GM23248 (cell line): ENCODE results near the gene FAM118A. TPM values are rescaled to one million over a fixed set of nuclear protein-coding genes. Genes with fewer than 3 reads are reported as not detected.
A peak's percentile ranks its signal among the peaks of the same experiment; 100 is the strongest.

Experiments
- DNase-seq: peaks from one replicate; pipeline ENCODE4 v3.0.0-alpha.2; 2015
- H2AFZ ChIP-seq: fragments of 200-600 bp; sonication (generic); 2 replicates; pipeline ENCODE4 v1.6.1; 2016; ENCODE audit warnings: antibody characterized with exemption
- H3F3A ChIP-seq: fragments of 200-600 bp; sonication (generic); 2 replicates; pipeline ENCODE4 v1.6.1; 2016; ENCODE audit warnings: mild to moderate bottlenecking, antibody characterized with exemption, mixed run types; ENCODE audit not compliant: insufficient read depth
- H3K27ac ChIP-seq: fragments of 200-600 bp; sonication (generic); 2 replicates; pipeline ENCODE4 v1.5.1; 2016; ENCODE audit warnings: mild to moderate bottlenecking
- H3K27me3 ChIP-seq: fragments of 200-600 bp; sonication (generic); replicated peaks from 2 replicates; pipeline ENCODE4 v1.6.1; 2016; ENCODE audit warnings: mild to moderate bottlenecking; ENCODE audit not compliant: insufficient read depth
- H3K36me3 ChIP-seq: fragments of 200-600 bp; sonication (generic); 2 replicates; pipeline ENCODE4 v1.6.1; 2016; ENCODE audit warnings: low read depth, mild to moderate bottlenecking
- H3K4me1 ChIP-seq: fragments of 200-600 bp; sonication (generic); 2 replicates; pipeline ENCODE4 v1.6.1; 2016; ENCODE audit warnings: mild to moderate bottlenecking; ENCODE audit not compliant: insufficient read depth
- H3K4me2 ChIP-seq: fragments of 200-600 bp; sonication (generic); one replicate; pipeline ENCODE4 v1.6.1; 2016; ENCODE audit warnings: mild to moderate bottlenecking; ENCODE audit not compliant: unreplicated experiment
- H3K4me3 ChIP-seq: fragments of 200-600 bp; sonication (generic); 2 replicates; pipeline ENCODE4 v1.5.1; 2016; ENCODE audit warnings: mild to moderate bottlenecking
- H3K79me2 ChIP-seq: fragments of 200-600 bp; sonication (generic); 2 replicates; pipeline ENCODE4 v1.6.1; 2016; ENCODE audit warnings: mild to moderate bottlenecking; ENCODE audit not compliant: insufficient read depth
- H3K9ac ChIP-seq: fragments of 200-600 bp; sonication (generic); 2 replicates; pipeline ENCODE4 v1.6.1; 2016; ENCODE audit warnings: mild to moderate bottlenecking
- H3K9me2 ChIP-seq: fragments of 200-600 bp; sonication (generic); 2 replicates; pipeline ENCODE4 v1.6.1; 2016; ENCODE audit warnings: mixed run types, mild to moderate bottlenecking, moderate library complexity; ENCODE audit not compliant: insufficient read depth
- H3K9me3 ChIP-seq: fragments of 200-600 bp; sonication (generic); one replicate; pipeline ENCODE4 v1.6.1; 2017; ENCODE audit warnings: low read depth
- H4K20me1 ChIP-seq: fragments of 200-600 bp; sonication (generic); 2 replicates; pipeline ENCODE4 v1.6.0; 2016; ENCODE audit not compliant: insufficient read depth
- EZH2 ChIP-seq: fragments of 200-600 bp; sonication (generic); IDR thresholded peaks from 2 replicates; pipeline ENCODE4 v1.6.1; 2018; ENCODE audit warnings: antibody characterized with exemption, mild to moderate bottlenecking; ENCODE audit not compliant: insufficient read depth, poor library complexity, severe bottlenecking
- EZH2phosphoT487 ChIP-seq: fragments of 200-600 bp; sonication (generic); IDR thresholded peaks from 2 replicates; pipeline ENCODE4 v1.6.1; 2018; ENCODE audit warnings: antibody characterized with exemption, moderate library complexity, mild to moderate bottlenecking, low read depth; ENCODE audit not compliant: insufficient read depth
- WGBS, 2 experiments: methylation state at CpG; one replicate each; pipeline ENCODE4 v1.1.6; 2015 to 2017; ENCODE audit warnings: low lambda C conversion rate in 2 of 2, low coverage in 1 of 2; ENCODE audit errors: missing lambda C conversion rate in 2 of 2; 5-methylcytosine and 5-hydroxymethylcytosine counted together
- in situ Hi-C: fragments of 300-500 bp; cut with MboI; formaldehyde crosslinking; loops from 2 replicates; pipeline ENCODE4 v1.15.0; 2020
- polyA plus RNA-seq: library from polyadenylated mRNA; unstranded; fragments of >200 nt; fragmentation: Nextera tagmentation; extraction: Ambion mirVana; gene quantifications from 2 replicates; pipeline ENCODE4 v1.2.1, GENCODE V29; 2016
- total RNA-seq: library from RNA; depleted of rRNA; stranded (reverse); fragments of >200 nt; shearing (Covaris generic); gene quantifications from 2 replicates; pipeline ENCODE4 v1.2.3, GENCODE V29; 2014

Gene FAM118A
- total and polyA plus RNA-seq, 2 experiments from 2014 or later, result 8.5 to 11.1 TPM

DNA sequence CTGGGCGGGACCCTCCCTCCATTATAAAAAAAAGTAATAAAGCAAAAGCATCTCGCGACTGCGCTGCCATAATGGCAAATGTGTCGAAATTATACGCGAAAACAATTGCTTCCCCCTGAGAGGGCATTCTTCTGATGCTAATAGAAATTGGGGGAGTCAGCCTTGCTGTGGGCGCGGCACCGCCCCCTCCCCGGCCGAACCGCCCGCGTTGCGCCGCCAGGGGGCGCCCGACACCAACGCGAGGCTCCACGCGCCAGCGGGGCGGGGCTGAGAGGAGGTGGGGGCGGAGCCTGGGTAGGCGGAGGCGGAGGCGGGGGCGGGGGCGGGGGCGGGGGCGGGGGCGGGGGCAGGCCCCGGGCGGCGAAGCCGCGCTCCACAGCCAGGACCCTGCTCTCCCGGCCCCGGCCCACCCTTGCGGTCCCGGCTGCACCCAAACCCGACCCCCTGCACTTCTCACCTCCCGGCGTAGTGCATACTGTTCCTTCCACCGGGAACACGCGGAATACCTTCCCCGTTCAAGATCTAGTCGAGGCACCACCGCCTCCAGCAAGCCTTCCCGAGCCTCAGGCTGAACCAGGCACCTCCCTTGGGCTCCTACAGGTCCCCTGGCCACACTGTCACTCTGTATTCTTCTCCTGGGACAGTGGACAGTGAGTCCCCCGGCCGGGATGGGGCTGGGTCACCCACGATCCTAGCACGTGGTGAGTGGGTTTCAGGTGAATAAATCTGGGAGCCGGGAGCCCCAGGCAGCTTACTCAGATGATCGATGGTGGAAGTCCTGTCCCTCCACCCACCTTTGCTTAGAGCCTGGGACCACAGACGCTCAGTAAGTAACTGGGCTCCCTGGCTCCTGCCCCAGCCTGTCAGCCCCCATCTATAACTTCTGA is 40.5 kb upstream of the FAM118A start:
- H3K9ac ChIP-seq, result peak overlapping the region; percentile 66
- in situ Hi-C loops, result no loop called here

DNA sequence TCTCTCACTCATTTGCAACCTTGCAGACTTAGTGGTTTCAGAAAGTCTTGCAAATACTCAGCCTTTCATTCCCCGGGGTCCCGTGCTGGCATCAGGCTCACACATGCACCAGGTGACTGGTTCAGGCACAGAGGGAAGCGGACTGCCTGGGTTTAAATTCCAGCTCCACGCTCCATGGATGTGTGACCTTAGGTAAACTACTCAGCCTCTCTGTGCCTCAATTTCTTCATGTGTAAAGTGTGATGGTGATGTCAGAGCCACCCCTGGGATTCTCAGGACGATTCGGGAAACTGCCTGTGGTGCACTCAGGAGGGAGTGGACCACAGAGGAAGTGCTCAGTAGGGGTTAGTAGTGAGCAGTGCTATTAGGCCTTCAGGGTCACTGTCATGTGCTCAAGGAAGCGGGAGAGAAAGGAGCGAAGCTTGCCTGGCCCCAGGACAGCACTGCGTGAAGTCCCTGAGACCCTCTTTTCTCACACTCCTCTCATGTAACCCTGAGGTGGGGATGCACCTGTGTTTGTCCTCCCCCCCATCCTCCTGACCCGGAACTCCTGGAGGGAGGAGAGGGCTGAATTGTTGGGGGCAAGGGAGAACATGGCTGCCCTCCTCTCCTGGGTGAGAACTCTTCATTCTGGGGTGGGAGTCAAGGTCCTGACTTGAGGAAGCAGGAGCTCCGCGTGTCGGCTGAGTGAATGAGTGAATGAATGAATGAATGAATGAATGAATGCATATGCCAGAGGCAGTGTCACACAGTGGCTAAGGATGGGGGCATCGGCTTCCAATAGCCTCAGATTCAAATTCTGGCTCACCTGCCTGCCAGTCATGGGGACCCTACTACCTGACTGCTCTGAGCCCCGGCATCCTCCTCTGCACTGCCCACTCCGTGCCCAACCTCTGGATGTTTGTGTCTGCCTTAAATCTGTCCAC is 39.4 kb upstream of the FAM118A start:
- no peak overlapping the region for H3K4me3 ChIP-seq
- DNase-seq, result no peak
- H3K9ac ChIP-seq, result no peak overlapping the region
- no peak overlapping the region for H2AFZ ChIP-seq
- H3K4me1 ChIP-seq, result no peaks in the 10 kb centered on the region
- TF ChIP-seq EZH2phosphoT487 (no peak), EZH2 (no peak)
- H3F3A ChIP-seq, result no peaks in the 10 kb centered on the region; the same call in 1 of the 2 replicates
- H3K9me2 ChIP-seq, result no peaks in the 10 kb centered on the region
- 87 to 88% methylated on average over 16 of the region's 16 CpGs for WGBS, 2 experiments
- in situ Hi-C loops, result loop anchor here (10.0 kb wide), 1 partner anchor 284 kb away; no protein-coding TSS in a partner anchor
- H3K36me3 ChIP-seq, result no peaks in the 10 kb centered on the region
- no peaks in the 10 kb centered on the region for H3K9me3 ChIP-seq
- H3K4me2 ChIP-seq, result no peak overlapping the region
- no peaks in the 10 kb centered on the region for H3K27me3 ChIP-seq
- no peak overlapping the region for H3K27ac ChIP-seq
- H3K79me2 ChIP-seq, result no peaks in the 10 kb centered on the region
- H4K20me1 ChIP-seq, result no peaks in the 10 kb centered on the region

More for the DNA sequence above, 40.5 kb upstream of the FAM118A start:
- Histone ChIP-seq H3K4me1 (no peaks in the 10 kb centered on the region), H3K4me3 (peak overlapping the region; percentile 84), H3K79me2 (no peaks in the 10 kb centered on the region), H3K36me3 (no peaks in the 10 kb centered on the region), H3K9me2 (no peaks in the 10 kb centered on the region), H3F3A (peaks cover 1% of the 10 kb centered on the region), H4K20me1 (no peaks in the 10 kb centered on the region), H3K9me3 (no peaks in the 10 kb centered on the region), H3K4me2 (peak overlapping the region; percentile 100), H3K27me3 (no peaks in the 10 kb centered on the region), H2AFZ (peak overlapping the region; percentile 97), H3K27ac (no peak overlapping the region)
- 9 to 10% methylated on average over 30 to 44 of the region's 60 CpGs for WGBS, 2 experiments
- DNase-seq, result peak; percentile 85
- no peak for TF ChIP-seq EZH2phosphoT487
- TF ChIP-seq EZH2, result no peak

DNA sequence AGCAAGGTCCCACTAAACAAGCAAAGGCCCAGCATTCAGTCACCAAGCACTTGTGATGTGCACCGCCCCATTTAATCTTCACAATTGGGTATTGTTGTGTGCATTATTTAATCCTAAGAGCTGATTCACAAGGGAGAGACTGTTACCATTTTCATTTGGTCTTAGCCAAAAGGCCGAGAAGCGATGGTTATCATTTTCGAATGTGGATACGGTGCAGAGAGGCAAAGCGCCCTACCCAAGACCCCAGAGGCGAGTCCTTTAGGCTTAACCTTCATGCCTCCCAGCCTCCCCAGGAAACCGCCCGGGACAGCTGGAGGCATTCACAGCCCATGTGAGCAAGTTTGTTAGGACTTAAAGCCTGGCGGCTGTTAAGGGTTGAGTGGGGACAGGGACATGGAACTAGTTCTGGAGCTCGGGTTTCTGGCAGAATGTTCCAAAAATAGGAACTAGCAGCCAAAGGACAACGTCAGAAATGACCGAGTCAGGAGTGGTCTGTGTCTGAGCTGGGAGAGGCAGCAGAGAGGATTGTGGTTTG is 38.0 kb upstream of the FAM118A start:
- no peaks in the 10 kb centered on the region for H3K9me3 ChIP-seq
- no peaks in the 10 kb centered on the region for H3K27me3 ChIP-seq
- TF ChIP-seq EZH2phosphoT487 (no peak), EZH2 (no peak)
- no peak overlapping the region for H3K4me3 ChIP-seq
- no peak overlapping the region for H3K4me2 ChIP-seq
- no peak overlapping the region for H3K9ac ChIP-seq
- no peak overlapping the region for H3K27ac ChIP-seq
- no peaks in the 10 kb centered on the region for H3K4me1 ChIP-seq
- no peaks in the 10 kb centered on the region for H4K20me1 ChIP-seq
- H3K79me2 ChIP-seq, result no peaks in the 10 kb centered on the region
- 13 to 17% methylated on average over 13 of the region's 13 CpGs for WGBS, 2 experiments
- in situ Hi-C loops, result loop anchor here (10.0 kb wide), 1 partner anchor 283 kb away; no protein-coding TSS in a partner anchor
- H3K36me3 ChIP-seq, result no peaks in the 10 kb centered on the region
- H3F3A ChIP-seq, result no peaks in the 10 kb centered on the region; the same call in 1 of the 2 replicates
- DNase-seq, result peak; percentile 37
- H2AFZ ChIP-seq, result 0 out of 2 replicates have a peak overlapping the region, but pooled peaks have one; percentile 38
- no peaks in the 10 kb centered on the region for H3K9me2 ChIP-seq

DNA sequence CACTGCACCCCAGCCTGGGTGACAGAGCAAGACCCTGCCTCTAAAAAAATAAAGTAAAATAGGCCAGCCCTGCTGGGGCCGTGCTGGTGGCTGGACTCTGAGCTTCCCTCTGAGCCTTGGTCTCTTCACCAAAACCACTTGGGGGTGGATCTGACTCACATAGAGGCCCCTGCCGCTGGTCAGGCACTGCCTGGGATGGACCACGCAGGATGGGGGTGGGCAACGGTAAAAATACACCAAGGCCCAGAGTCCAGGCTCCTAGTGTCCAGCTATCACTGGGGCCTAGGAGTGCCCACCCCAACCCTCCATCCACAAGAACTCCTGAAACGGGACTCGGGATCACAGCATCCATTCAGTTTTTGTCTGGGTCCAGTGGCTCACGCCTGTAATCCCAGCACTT is 37.2 kb upstream of the FAM118A start:
- Histone ChIP-seq H3K27ac (no peak overlapping the region), H3F3A (no peaks in the 10 kb centered on the region; the same call in 1 of the 2 replicates), H4K20me1 (no peaks in the 10 kb centered on the region), H3K9me2 (no peaks in the 10 kb centered on the region), H2AFZ (no peak overlapping the region), H3K4me3 (no peak overlapping the region), H3K27me3 (no peaks in the 10 kb centered on the region), H3K79me2 (no peaks in the 10 kb centered on the region), H3K9ac (no peak overlapping the region), H3K4me1 (no peaks in the 10 kb centered on the region), H3K4me2 (no peak overlapping the region), H3K9me3 (no peaks in the 10 kb centered on the region), H3K36me3 (no peaks in the 10 kb centered on the region)
- DNase-seq, result no peak
- WGBS, 2 experiments, result 92 to 97% methylated on average over 7 of the region's 7 CpGs
- in situ Hi-C loops, result loop anchor here (10.0 kb wide), 1 partner anchor 282 kb away; no protein-coding TSS in a partner anchor
- no peak for TF ChIP-seq EZH2
- no peak for TF ChIP-seq EZH2phosphoT487
